HG02840 (cell line): ENCODE data around the gene RNASE13.
"Not testable (repeated sequence)": the region's sequence is repeated elsewhere in the genome, so short reads cannot be mapped to it uniquely, and the experiment has no call there.

Source experiments
- ATAC-seq: cut with Tn5 transposase; IDR thresholded peaks from one replicate; pipeline ENCODE4 v1.9.1; 2021; ENCODE audit warnings: mild to moderate bottlenecking, moderate library complexity, moderate number of reproducible peaks; ENCODE audit not compliant: unreplicated experiment, low FRiP score

The RNASE13 gene

GRCh38 chr14:21024585-21025370, 9.8 kb downstream of the RNASE13 start, which contains the start of gene NDRG2:
Gene NDRG2 (minus strand): TSS chr14:21025061. CDS start chr14:21023315, 1,746 bp downstream.
- ATAC-seq = no peak

GRCh38 chr14:21023817-21024584, 10.6 kb downstream of the RNASE13 start:
- no peak for ATAC-seq

GRCh38 chr14:21023174-21023573, 11.4 kb downstream of the RNASE13 start:
- ATAC-seq = no peak

GRCh38 chr14:21022686-21023085, 11.9 kb downstream of the RNASE13 start:
- no peak for ATAC-seq

- ATAC-seq = no peak
Measured at GRCh38 chr14:21020977-21021545, 13.5 kb downstream of the RNASE13 start.

GRCh38 chr14:21019366-21019765, 15.2 kb downstream of the RNASE13 start:
- ATAC-seq = no peak

- ATAC-seq = no peak
Measured at GRCh38 chr14:21018781-21019180, 15.8 kb downstream of the RNASE13 start.

- ATAC-seq = no peak
Measured at GRCh38 chr14:21018286-21018685, 16.3 kb downstream of the RNASE13 start.

- ATAC-seq = no peak
Measured at GRCh38 chr14:21017528-21018245, 16.9 kb downstream of the RNASE13 start.

- no peak for ATAC-seq
Measured at GRCh38 chr14:21016413-21017190, 18.0 kb downstream of the RNASE13 start.

GRCh38 chr14:21015312-21015711, 19.3 kb downstream of the RNASE13 start:
- ATAC-seq = no peak

- ATAC-seq = no peak
Measured at GRCh38 chr14:21014761-21015190, 19.8 kb downstream of the RNASE13 start.

- no peak for ATAC-seq
Measured at GRCh38 chr14:21011136-21011535, 23.5 kb downstream of the RNASE13 start.

GRCh38 chr14:21009721-21010120, 24.9 kb downstream of the RNASE13 start:
- ATAC-seq = not testable (repeated sequence)

GRCh38 chr14:21003788-21004346, 30.7 kb downstream of the RNASE13 start:
- ATAC-seq = no peak

- ATAC-seq = no peak
Measured at GRCh38 chr14:21001218-21001617, 33.4 kb downstream of the RNASE13 start.

- ATAC-seq = no peak
Measured at GRCh38 chr14:20999591-20999990, 35.0 kb downstream of the RNASE13 start.

GRCh38 chr14:20998674-20999366, 35.8 kb downstream of the RNASE13 start, which contains the start of gene SLC39A2:
Gene SLC39A2 (plus strand): TSS chr14:20999293. CDS start chr14:20999447, 154 bp downstream.
- no peak for ATAC-seq

- ATAC-seq = no peak
Measured at GRCh38 chr14:20998139-20998538, 36.5 kb downstream of the RNASE13 start.
